ENCODE measurements around the gene FCHO2. TPM values are rescaled to one million over a fixed set of nuclear protein-coding genes. Genes with fewer than 3 reads are reported as not detected.

Gene FCHO2
- total and polyA plus RNA-seq, 2 of the 8 experiments (the other 6 are each of a cell fraction or from before 2014, with no cell fraction given): 4.3 to 15.7 TPM

DNA sequence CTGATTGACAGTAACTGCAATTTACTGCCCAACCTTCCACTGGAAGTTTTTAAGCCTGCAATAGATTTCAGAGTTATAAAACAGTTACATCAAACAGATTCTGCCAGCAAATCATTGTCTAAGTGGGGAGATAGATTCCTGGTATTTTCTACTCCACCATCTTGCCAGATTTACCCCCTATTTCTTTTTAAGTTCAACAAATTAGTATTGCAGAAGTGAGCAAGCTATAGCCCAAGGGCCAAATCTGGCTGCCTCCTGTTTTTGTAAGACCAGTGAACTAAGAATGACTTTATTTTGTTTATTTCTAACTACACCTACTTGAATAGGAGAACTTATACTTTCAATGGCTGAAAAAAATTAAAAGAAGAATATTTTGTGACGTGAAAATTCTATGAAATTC, 155.7 kb downstream of the FCHO2 start (continued):
- TF ChIP-seq, protein P1, sequence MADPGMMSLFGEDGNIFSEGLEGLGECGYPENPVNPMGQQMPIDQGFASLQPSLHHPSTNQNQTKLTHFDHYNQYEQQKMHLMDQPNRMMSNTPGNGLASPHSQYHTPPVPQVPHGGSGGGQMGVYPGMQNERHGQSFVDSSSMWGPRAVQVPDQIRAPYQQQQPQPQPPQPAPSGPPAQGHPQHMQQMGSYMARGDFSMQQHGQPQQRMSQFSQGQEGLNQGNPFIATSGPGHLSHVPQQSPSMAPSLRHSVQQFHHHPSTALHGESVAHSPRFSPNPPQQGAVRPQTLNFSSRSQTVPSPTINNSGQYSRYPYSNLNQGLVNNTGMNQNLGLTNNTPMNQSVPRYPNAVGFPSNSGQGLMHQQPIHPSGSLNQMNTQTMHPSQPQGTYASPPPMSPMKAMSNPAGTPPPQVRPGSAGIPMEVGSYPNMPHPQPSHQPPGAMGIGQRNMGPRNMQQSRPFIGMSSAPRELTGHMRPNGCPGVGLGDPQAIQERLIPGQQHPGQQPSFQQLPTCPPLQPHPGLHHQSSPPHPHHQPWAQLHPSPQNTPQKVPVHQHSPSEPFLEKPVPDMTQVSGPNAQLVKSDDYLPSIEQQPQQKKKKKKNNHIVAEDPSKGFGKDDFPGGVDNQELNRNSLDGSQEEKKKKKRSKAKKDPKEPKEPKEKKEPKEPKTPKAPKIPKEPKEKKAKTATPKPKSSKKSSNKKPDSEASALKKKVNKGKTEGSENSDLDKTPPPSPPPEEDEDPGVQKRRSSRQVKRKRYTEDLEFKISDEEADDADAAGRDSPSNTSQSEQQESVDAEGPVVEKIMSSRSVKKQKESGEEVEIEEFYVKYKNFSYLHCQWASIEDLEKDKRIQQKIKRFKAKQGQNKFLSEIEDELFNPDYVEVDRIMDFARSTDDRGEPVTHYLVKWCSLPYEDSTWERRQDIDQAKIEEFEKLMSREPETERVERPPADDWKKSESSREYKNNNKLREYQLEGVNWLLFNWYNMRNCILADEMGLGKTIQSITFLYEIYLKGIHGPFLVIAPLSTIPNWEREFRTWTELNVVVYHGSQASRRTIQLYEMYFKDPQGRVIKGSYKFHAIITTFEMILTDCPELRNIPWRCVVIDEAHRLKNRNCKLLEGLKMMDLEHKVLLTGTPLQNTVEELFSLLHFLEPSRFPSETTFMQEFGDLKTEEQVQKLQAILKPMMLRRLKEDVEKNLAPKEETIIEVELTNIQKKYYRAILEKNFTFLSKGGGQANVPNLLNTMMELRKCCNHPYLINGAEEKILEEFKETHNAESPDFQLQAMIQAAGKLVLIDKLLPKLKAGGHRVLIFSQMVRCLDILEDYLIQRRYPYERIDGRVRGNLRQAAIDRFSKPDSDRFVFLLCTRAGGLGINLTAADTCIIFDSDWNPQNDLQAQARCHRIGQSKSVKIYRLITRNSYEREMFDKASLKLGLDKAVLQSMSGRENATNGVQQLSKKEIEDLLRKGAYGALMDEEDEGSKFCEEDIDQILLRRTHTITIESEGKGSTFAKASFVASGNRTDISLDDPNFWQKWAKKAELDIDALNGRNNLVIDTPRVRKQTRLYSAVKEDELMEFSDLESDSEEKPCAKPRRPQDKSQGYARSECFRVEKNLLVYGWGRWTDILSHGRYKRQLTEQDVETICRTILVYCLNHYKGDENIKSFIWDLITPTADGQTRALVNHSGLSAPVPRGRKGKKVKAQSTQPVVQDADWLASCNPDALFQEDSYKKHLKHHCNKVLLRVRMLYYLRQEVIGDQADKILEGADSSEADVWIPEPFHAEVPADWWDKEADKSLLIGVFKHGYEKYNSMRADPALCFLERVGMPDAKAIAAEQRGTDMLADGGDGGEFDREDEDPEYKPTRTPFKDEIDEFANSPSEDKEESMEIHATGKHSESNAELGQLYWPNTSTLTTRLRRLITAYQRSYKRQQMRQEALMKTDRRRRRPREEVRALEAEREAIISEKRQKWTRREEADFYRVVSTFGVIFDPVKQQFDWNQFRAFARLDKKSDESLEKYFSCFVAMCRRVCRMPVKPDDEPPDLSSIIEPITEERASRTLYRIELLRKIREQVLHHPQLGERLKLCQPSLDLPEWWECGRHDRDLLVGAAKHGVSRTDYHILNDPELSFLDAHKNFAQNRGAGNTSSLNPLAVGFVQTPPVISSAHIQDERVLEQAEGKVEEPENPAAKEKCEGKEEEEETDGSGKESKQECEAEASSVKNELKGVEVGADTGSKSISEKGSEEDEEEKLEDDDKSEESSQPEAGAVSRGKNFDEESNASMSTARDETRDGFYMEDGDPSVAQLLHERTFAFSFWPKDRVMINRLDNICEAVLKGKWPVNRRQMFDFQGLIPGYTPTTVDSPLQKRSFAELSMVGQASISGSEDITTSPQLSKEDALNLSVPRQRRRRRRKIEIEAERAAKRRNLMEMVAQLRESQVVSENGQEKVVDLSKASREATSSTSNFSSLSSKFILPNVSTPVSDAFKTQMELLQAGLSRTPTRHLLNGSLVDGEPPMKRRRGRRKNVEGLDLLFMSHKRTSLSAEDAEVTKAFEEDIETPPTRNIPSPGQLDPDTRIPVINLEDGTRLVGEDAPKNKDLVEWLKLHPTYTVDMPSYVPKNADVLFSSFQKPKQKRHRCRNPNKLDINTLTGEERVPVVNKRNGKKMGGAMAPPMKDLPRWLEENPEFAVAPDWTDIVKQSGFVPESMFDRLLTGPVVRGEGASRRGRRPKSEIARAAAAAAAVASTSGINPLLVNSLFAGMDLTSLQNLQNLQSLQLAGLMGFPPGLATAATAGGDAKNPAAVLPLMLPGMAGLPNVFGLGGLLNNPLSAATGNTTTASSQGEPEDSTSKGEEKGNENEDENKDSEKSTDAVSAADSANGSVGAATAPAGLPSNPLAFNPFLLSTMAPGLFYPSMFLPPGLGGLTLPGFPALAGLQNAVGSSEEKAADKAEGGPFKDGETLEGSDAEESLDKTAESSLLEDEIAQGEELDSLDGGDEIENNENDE (IDR thresholded peaks at IDR 0.05; ENCODE audit: insufficient replicate concordance, low read length): no peak
- TF ChIP-seq TAF1 (IDR thresholded peaks at IDR 0.05; ENCODE audit: low read depth, low read length) (no peak), HDAC2 (IDR thresholded peaks at IDR 0.05; ENCODE audit: borderline replicate concordance in 1 of 2, low read depth in 2 of 2, low read length in 2 of 2) (no peak), MAFK (IDR thresholded peaks at IDR 0.05; ENCODE audit: low read depth, low read length) (no peak), EGR1 (IDR thresholded peaks at IDR 0.05; ENCODE audit: borderline replicate concordance, low read depth, low read length) (no peak), SIRT6 (IDR thresholded peaks at IDR 0.05; ENCODE audit: low read length) (no peak), KDM4A (IDR thresholded peaks at IDR 0.05; ENCODE audit: low read depth, low read length, severe bottlenecking) (no peak), SP1 (IDR thresholded peaks at IDR 0.05; ENCODE audit: low read depth, low read length) (no peak), CBX5 (IDR thresholded peaks at IDR 0.05; ENCODE audit: low read depth, low read length) (no peak), EP300 (IDR thresholded peaks at IDR 0.05; ENCODE audit: borderline replicate concordance in 1 of 2, low read depth in 2 of 2, low read length in 2 of 2) (no peak), KDM1A (IDR thresholded peaks at IDR 0.05; ENCODE audit: borderline replicate concordance, low read length) (no peak), RFX5 (IDR thresholded peaks at IDR 0.05; ENCODE audit: borderline replicate concordance, low read depth, low read length) (no peak)
